Breast epithelium (tissue), 4 donors: ENCODE data around the gene HDLBP. TPM values are rescaled to one million over a fixed set of nuclear protein-coding genes. Genes with fewer than 3 reads are reported as not detected.

ENCODE experiments used
- DNase-seq, 2 donors: peaks; one replicate each; pipeline ENCODE4 v3.0.0-alpha.2; 2019; ENCODE audit warnings: low spot score in 2 of 2
- H3K27ac ChIP-seq, 2 donors: fragments of 200-600 bp; sonication (generic) in 1 of 2; one replicate each; pipeline ENCODE4 v1.5.1; 2016 to 2019; ENCODE audit warnings: mild to moderate bottlenecking in 1 of 2
- H3K27me3 ChIP-seq, 2 donors: fragments of 200-600 bp; sonication (generic) in 1 of 2; one replicate each; pipeline versions ENCODE4 v1.5.1 to v1.6.0; 2017 to 2019; ENCODE audit warnings: control low read depth in 1 of 2, mild to moderate bottlenecking in 1 of 2
- H3K36me3 ChIP-seq: fragments of 200-600 bp; one replicate; pipeline ENCODE4 v1.5.1; 2019
- H3K4me1 ChIP-seq, 2 donors: fragments of 200-600 bp; sonication (generic); one replicate each; pipeline ENCODE4 v1.5.1; 2016 to 2019; ENCODE audit warnings: control low read depth in 1 of 2
- H3K4me3 ChIP-seq, 3 donors: fragments of 200-600 bp; sonication (generic); 1 replicate in 2 of 3; 2 replicates in 1 of 3; pipeline ENCODE4 v1.5.1; 2016 to 2019; ENCODE audit warnings: mild to moderate bottlenecking in 3 of 3, moderate library complexity in 2 of 3
- H3K9me3 ChIP-seq, 2 donors: fragments of 200-600 bp; sonication (generic) in 1 of 2; one replicate each; pipeline ENCODE4 v1.5.1; 2016 to 2019; ENCODE audit warnings: control low read depth in 1 of 2
- CTCF ChIP-seq, 3 donors: fragments of 450-650 bp; IDR thresholded peaks; one replicate each; pipeline ENCODE4 v1.5.1; 2016 to 2017; ENCODE audit warnings: antibody characterized with exemption in 3 of 3, mild to moderate bottlenecking in 3 of 3, moderate library complexity in 3 of 3
- POLR2A ChIP-seq: fragments of 450-650 bp; IDR thresholded peaks from one replicate; pipeline ENCODE4 v1.6.1; 2016; ENCODE audit warnings: antibody characterized with exemption, mild to moderate bottlenecking, moderate library complexity
- POLR2AphosphoS5 ChIP-seq, 3 donors: sonication (generic); formaldehyde crosslinking; IDR thresholded peaks; one replicate each; pipeline ENCODE4 v1.6.1; 2017; ENCODE audit warnings: antibody characterized with exemption in 3 of 3
- intact Hi-C: fragments of 100-400 bp; cut with DNase I; formaldehyde crosslinking; loops from one replicate; pipeline ENCODE4 v1.15.1; 2023; ENCODE audit warnings: low total_unique reads
- total RNA-seq, 3 donors: library from RNA; depleted of rRNA; stranded (reverse); fragments of >200 nt; gene quantifications; one replicate each; pipeline ENCODE4 v1.1.0, GENCODE V29; 2016

Gene HDLBP
- total RNA-seq, 3 donors from 2014 or later, result 339 to 515 (median 383) TPM

- no peaks in the 10 kb centered on the region for H3K27me3 ChIP-seq
- TF ChIP-seq POLR2A (peak; percentile 47), CTCF (IDR thresholded peaks at IDR 0.05) (no peak), POLR2AphosphoS5 (IDR thresholded peaks at IDR 0.05) (peak; percentile 23 to 66 (median 54))
- intact Hi-C loops, result no loop called here
- H3K9me3 ChIP-seq, result no peaks in the 10 kb centered on the region
- peak within 1 kb of the TSS; percentile 96 to 99 for H3K27ac ChIP-seq
- H3K4me1 ChIP-seq, result peaks cover 0 to 18% of the 10 kb centered on the region in 2 donors
- no peaks in the 10 kb centered on the region for H3K36me3 ChIP-seq
- H3K4me3 ChIP-seq, result peak within 1 kb of the TSS; percentile 63 to 90 (median 86)
- DNase-seq, result peak; percentile 64 to 73
Observed at GRCh38 chr2:241315879-241316631, 583 bp upstream of the HDLBP start, which contains the start of gene SEPTIN2. Gene SEPTIN2, plus strand, starts transcription at chr2:241315925. Its CDS starts 8,308 bp downstream, at chr2:241324233.

GRCh38 chr2:241314226-241315092 lies 1.0 kb downstream of the HDLBP start:
- intact Hi-C loops, result loop anchor here (5.0 kb wide), 1 partner anchor 212 kb away; the partner anchor contains the start of gene MTERF4
- TF ChIP-seq CTCF (IDR thresholded peaks at IDR 0.05) (no peak), POLR2AphosphoS5 (IDR thresholded peaks at IDR 0.05) (no peak), POLR2A (no peak)
- peaks cover 0 to 18% of the 10 kb centered on the region in 2 donors for H3K4me1 ChIP-seq

GRCh38 chr2:241313543-241314095 lies 1.9 kb downstream of the HDLBP start:
- Histone ChIP-seq H3K4me1 (peaks cover 0 to 11% of the 10 kb centered on the region in 2 donors), H3K36me3 (no peaks in the 10 kb centered on the region), H3K27ac (peak overlapping the region in 1 of 2 donors; percentile 96), H3K27me3 (no peaks in the 10 kb centered on the region), H3K4me3 (peak overlapping the region in 1 of 3 donors; percentile 86), H3K9me3 (no peaks in the 10 kb centered on the region)
- DNase-seq, result no peak
- TF ChIP-seq CTCF (IDR thresholded peaks at IDR 0.05) (no peak), POLR2A (no peak)
- intact Hi-C loops, result loop anchor here (5.0 kb wide), 1 partner anchor 211 kb away; the partner anchor contains the start of gene MTERF4

More at GRCh38 chr2:241314226-241315092, 1.0 kb downstream of the HDLBP start:
- H3K27ac ChIP-seq, result peak overlapping the region; percentile 96 to 99
- no peak for DNase-seq
- H3K4me3 ChIP-seq, result peak overlapping the region; percentile 63 to 90 (median 86)
- no peaks in the 10 kb centered on the region for H3K36me3 ChIP-seq
- no peaks in the 10 kb centered on the region for H3K9me3 ChIP-seq
- no peaks in the 10 kb centered on the region for H3K27me3 ChIP-seq

- TF ChIP-seq POLR2A, result no peak
- no peak for TF ChIP-seq CTCF (IDR thresholded peaks at IDR 0.05)
- TF ChIP-seq POLR2AphosphoS5 (IDR thresholded peaks at IDR 0.05), result no peak
- Histone ChIP-seq H3K27me3 (no peaks in the 10 kb centered on the region), H3K4me3 (no peak overlapping the region), H3K27ac (no peak overlapping the region), H3K36me3 (no peaks in the 10 kb centered on the region), H3K9me3 (no peaks in the 10 kb centered on the region), H3K4me1 (peaks cover 0 to 7% of the 10 kb centered on the region in 2 donors)
- DNase-seq, result no peak
- intact Hi-C loops, result loop anchor here (5.0 kb wide), 1 partner anchor 210 kb away; the partner anchor contains the start of gene MTERF4
Observed at GRCh38 chr2:241312082-241312481, 3.4 kb downstream of the HDLBP start.
